ENCODE measurements around the gene RAI14. TPM values are rescaled to one million over a fixed set of nuclear protein-coding genes. Genes with fewer than 3 reads are reported as not detected.

Gene RAI14
- total RNA-seq, 1 donor from 2014 or later = 127 TPM

- no peaks in the 10 kb centered on the region for H3K9me3 Mint-ChIP-seq (ENCODE audit: unreplicated experiment)
- peaks cover 11% of the 10 kb centered on the region for H3K27me3 Mint-ChIP-seq (ENCODE audit: unreplicated experiment)
- no peak overlapping the region for H3K4me3 Mint-ChIP-seq (ENCODE audit: unreplicated experiment)
- DNase-seq (ENCODE audit: low spot score) = no peak
- no peaks in the 10 kb centered on the region for H3K4me1 Mint-ChIP-seq (ENCODE audit: unreplicated experiment)
- no peak for TF ChIP-seq CTCF (IDR thresholded peaks at IDR 0.05; ENCODE audit: unreplicated experiment)
- H3K27ac Mint-ChIP-seq (ENCODE audit: unreplicated experiment) = no peak overlapping the region
- peaks cover 12% of the 10 kb centered on the region for H3K36me3 Mint-ChIP-seq (ENCODE audit: low read depth, unreplicated experiment)
Measured at GRCh38 chr5:34854459-34855174, 198.5 kb downstream of the RAI14 start.

- no peak for TF ChIP-seq CTCF (IDR thresholded peaks at IDR 0.05; ENCODE audit: unreplicated experiment)
- peaks cover under 1% of the 10 kb centered on the region for H3K4me1 Mint-ChIP-seq (ENCODE audit: unreplicated experiment)
- peaks cover 9% of the 10 kb centered on the region for H3K36me3 Mint-ChIP-seq (ENCODE audit: low read depth, unreplicated experiment)
- H3K4me3 Mint-ChIP-seq (ENCODE audit: unreplicated experiment) = no peak overlapping the region
- no peak overlapping the region for H3K27ac Mint-ChIP-seq (ENCODE audit: unreplicated experiment)
- DNase-seq (ENCODE audit: low spot score) = no peak
- peaks cover 14% of the 10 kb centered on the region for H3K27me3 Mint-ChIP-seq (ENCODE audit: unreplicated experiment)
- no peaks in the 10 kb centered on the region for H3K9me3 Mint-ChIP-seq (ENCODE audit: unreplicated experiment)
Measured at GRCh38 chr5:34857161-34857560, 201.0 kb downstream of the RAI14 start.

DNA sequence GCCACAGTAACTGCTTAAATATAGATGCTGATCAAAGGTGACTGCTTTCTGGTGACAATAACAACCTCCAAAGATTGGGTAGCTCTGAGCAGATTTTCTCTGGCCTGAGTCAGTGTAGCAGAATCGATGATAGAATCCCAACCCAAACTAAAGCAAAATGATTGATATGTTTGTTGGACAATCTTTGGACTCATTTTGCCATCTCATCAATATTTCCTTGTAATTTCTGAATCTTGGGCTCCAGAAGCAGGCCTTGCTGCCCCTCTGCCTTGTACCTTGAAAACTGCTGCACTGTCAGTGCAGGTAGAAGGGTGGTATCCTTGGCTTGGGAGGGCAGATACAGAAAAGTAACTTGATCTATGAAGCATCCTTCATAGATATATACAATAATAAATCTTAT is 201.8 kb downstream of the RAI14 start:
- H3K27me3 Mint-ChIP-seq (ENCODE audit: unreplicated experiment) = peaks cover 14% of the 10 kb centered on the region
- H3K4me1 Mint-ChIP-seq (ENCODE audit: unreplicated experiment) = peaks cover 7% of the 10 kb centered on the region
- peaks cover 1% of the 10 kb centered on the region for H3K36me3 Mint-ChIP-seq (ENCODE audit: low read depth, unreplicated experiment)
- TF ChIP-seq CTCF (IDR thresholded peaks at IDR 0.05; ENCODE audit: unreplicated experiment) = no peak
- DNase-seq (ENCODE audit: low spot score) = no peak
- no peak overlapping the region for H3K4me3 Mint-ChIP-seq (ENCODE audit: unreplicated experiment)
- no peak overlapping the region for H3K27ac Mint-ChIP-seq (ENCODE audit: unreplicated experiment)
- H3K9me3 Mint-ChIP-seq (ENCODE audit: unreplicated experiment) = no peaks in the 10 kb centered on the region

- Mint-ChIP-seq H3K36me3 (ENCODE audit: low read depth, unreplicated experiment) (no peaks in the 10 kb centered on the region), H3K27ac (ENCODE audit: unreplicated experiment) (no peak overlapping the region), H3K9me3 (ENCODE audit: unreplicated experiment) (no peaks in the 10 kb centered on the region), H3K4me1 (ENCODE audit: unreplicated experiment) (peaks cover 16% of the 10 kb centered on the region), H3K27me3 (ENCODE audit: unreplicated experiment) (peaks cover 13% of the 10 kb centered on the region), H3K4me3 (ENCODE audit: unreplicated experiment) (no peak overlapping the region)
- no peak for TF ChIP-seq CTCF (IDR thresholded peaks at IDR 0.05; ENCODE audit: unreplicated experiment)
- no peak for DNase-seq (ENCODE audit: low spot score)
Measured at GRCh38 chr5:34858790-34859189, 202.7 kb downstream of the RAI14 start.

DNA sequence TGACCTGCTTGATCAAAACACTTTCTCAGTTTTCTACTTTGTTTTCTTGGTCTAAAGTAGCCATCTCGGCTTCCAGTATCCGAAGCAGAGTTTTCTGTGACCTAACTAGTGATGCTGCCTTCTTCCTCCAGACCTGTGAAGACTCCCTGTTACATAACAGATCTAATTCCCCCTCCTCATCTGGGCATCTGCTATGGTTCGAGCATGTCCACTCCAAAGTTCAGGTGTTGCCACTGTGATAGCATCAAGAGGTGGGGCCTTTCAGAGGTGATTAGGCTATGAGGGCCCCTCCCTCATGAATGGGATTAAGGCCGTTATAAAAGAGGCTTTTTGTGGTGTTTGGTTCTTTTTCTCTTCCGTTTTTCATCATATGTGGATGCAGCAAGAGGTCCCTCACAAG is 203.1 kb downstream of the RAI14 start:
- H3K27ac Mint-ChIP-seq (ENCODE audit: unreplicated experiment) = no peak overlapping the region

More for the DNA sequence above, 203.1 kb downstream of the RAI14 start:
- Mint-ChIP-seq H3K9me3 (ENCODE audit: unreplicated experiment) (no peaks in the 10 kb centered on the region), H3K27me3 (ENCODE audit: unreplicated experiment) (peaks cover 13% of the 10 kb centered on the region), H3K36me3 (ENCODE audit: low read depth, unreplicated experiment) (no peaks in the 10 kb centered on the region), H3K4me1 (ENCODE audit: unreplicated experiment) (peaks cover 20% of the 10 kb centered on the region), H3K4me3 (ENCODE audit: unreplicated experiment) (no peak overlapping the region)
- no peak for DNase-seq (ENCODE audit: low spot score)
- TF ChIP-seq CTCF (IDR thresholded peaks at IDR 0.05; ENCODE audit: unreplicated experiment) = no peak
